Upper lobe of left lung (tissue), 4 donors: Measurements from ENCODE around the gene COX6A2.

Experiments
- POLR2A ChIP-seq, 4 donors: fragments of 450-650 bp; IDR thresholded peaks; one replicate each; pipeline ENCODE4 v1.5.1; 2016 to 2017; ENCODE audit warnings: antibody characterized with exemption in 4 of 4, mild to moderate bottlenecking in 2 of 4
- TF ChIP-seq, protein P1 (sequence below), 6 experiments: fragments of 450-650 bp in 4 of 6; fragments of 200-600 bp in 2 of 6; sonication (generic) in 2 of 6; IDR thresholded peaks; one replicate each; pipeline ENCODE4 v1.5.1; 2016 to 2019; ENCODE audit warnings: antibody characterized with exemption in 6 of 6

DNA sequence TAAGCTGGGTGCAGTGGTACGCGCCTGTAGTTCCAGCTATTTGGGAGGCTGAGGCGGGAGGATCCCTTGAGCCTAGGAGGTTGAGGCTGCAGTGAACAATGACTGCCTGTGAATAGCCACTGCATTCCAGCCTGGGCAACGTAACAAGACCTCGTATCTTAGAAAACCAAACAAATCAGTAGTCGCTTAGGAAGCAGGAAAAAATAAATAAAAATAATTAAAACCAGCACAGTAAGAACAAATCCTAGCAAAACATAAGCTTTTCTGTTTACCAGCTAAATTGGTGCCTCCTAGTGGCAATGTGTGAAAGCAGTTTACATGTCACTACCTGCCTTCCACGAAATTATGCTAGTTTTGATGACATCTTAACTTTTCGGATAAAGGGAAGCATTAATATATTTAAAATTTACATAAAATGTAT, 32.4 kb upstream of the COX6A2 start:
- TF ChIP-seq POLR2A (IDR thresholded peaks at IDR 0.05): no peak
- TF ChIP-seq, protein P1, sequence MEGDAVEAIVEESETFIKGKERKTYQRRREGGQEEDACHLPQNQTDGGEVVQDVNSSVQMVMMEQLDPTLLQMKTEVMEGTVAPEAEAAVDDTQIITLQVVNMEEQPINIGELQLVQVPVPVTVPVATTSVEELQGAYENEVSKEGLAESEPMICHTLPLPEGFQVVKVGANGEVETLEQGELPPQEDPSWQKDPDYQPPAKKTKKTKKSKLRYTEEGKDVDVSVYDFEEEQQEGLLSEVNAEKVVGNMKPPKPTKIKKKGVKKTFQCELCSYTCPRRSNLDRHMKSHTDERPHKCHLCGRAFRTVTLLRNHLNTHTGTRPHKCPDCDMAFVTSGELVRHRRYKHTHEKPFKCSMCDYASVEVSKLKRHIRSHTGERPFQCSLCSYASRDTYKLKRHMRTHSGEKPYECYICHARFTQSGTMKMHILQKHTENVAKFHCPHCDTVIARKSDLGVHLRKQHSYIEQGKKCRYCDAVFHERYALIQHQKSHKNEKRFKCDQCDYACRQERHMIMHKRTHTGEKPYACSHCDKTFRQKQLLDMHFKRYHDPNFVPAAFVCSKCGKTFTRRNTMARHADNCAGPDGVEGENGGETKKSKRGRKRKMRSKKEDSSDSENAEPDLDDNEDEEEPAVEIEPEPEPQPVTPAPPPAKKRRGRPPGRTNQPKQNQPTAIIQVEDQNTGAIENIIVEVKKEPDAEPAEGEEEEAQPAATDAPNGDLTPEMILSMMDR (IDR thresholded peaks at IDR 0.05): peak; percentile 9 to 50 (median 36)
